HL-60 (cell line): ENCODE measurements around the gene ADD1.

Experiments
- POLR2AphosphoS5 ChIP-seq: IDR thresholded peaks from 2 replicates; pipeline ENCODE4 v1.6.1; 2012; ENCODE audit warnings: low read depth
- TF ChIP-seq, protein P1 (sequence below): IDR thresholded peaks from one replicate; pipeline ENCODE4 v1.5.1; 2011; ENCODE audit warnings: low read length, control low read depth, inconsistent platforms; ENCODE audit not compliant: insufficient read depth

DNA sequence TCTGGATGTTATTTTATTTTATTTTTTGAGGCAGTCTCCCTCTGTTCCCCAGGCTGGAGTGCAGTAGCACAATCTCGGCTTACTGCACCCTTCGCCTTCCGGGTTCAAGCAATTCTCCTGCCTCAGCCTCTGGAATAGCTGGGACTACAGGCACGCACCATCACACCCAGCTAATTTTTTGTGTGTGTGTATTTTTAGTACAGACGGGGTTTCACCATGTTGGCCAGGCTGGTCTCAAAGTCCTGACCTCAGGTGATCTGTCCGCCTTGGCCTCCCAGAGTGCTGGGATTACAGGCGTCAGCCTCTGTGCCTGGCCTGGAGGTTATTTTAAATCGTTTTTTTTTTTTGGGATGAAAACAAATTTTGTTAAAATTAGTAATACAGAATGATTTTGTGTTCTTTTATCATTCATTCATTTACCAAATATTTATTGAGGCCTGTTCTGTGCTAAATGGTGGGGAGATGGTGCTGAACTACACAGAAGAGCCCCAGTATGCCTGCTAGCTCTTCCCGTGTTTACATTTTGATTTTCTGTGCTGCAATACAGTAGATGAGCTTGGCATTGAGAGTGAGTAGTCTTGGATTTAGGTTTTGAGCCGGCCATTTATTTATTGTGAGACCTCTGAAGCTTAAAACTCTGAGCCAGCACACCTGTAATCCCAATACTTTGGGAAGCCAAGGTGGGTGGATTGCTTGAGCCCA is 22.7 kb downstream of the ADD1 start:
- TF ChIP-seq, protein P1, sequence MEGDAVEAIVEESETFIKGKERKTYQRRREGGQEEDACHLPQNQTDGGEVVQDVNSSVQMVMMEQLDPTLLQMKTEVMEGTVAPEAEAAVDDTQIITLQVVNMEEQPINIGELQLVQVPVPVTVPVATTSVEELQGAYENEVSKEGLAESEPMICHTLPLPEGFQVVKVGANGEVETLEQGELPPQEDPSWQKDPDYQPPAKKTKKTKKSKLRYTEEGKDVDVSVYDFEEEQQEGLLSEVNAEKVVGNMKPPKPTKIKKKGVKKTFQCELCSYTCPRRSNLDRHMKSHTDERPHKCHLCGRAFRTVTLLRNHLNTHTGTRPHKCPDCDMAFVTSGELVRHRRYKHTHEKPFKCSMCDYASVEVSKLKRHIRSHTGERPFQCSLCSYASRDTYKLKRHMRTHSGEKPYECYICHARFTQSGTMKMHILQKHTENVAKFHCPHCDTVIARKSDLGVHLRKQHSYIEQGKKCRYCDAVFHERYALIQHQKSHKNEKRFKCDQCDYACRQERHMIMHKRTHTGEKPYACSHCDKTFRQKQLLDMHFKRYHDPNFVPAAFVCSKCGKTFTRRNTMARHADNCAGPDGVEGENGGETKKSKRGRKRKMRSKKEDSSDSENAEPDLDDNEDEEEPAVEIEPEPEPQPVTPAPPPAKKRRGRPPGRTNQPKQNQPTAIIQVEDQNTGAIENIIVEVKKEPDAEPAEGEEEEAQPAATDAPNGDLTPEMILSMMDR = no peak
- TF ChIP-seq POLR2AphosphoS5 = no peak
